ENCODE results near the gene NR1H3.
"Not testable (repeated sequence)": the region's sequence is repeated elsewhere in the genome, so short reads cannot be mapped to it uniquely, and the experiment has no call there.

The NR1H3 gene

DNA sequence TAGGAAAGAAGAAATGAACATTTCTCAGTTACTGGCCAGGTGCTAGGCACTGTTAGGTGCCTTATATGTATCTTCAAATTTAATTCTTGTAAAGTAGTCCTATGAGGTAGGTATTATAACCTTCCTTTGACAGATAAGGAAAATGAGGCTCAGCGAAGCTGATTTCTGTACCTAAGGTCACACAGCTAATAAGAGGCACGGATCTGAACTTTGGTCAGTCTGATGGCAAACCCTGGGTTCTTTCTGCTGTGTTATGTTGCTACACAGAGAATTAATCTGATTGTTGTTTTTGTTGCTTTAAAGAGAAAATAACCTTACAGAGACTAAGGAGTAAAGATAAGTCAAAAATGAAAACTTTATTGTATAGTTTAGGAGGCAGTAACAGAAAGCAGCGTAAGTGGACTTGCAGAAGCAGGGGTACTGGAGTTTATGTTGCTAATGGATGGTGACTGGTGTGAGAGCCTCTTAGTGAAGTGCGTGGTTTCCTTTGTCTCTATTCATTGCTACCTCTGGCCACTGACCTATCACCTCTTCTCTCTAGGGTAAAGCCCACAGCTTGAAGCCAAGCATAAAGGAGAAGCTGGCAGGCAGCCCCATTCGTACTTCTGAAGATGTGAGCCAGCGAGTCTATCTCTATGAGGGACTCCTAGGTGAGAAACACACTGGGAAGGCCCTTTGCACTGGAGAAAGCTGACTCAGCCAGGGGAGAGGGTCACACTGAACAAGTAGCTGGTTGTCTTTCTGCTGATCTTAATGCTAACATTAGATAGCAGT, 50.4 kb downstream of the NR1H3 start:
- DNase-seq, result no peak

DNA sequence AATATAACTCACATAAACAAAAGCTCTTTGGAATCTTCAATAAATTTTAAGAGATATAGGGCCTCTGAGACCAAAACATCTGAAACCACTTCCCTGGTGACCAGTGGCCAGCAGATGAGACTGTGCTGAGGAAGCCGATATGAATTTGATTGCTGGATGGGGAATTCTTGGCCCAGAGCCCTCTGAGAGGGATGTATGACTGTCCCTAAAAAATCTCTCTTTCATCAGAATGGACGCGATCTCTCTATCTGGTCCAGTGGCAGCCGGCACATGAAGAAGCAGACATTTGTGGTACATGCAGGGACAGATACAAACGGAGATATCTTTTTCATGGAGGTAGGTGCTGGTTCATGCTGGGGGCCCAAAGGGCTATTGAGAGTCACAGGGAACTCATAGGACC, 57.2 kb downstream of the NR1H3 start:
- no peak for DNase-seq

GRCh38 chr11:47316501-47316900, 58.7 kb downstream of the NR1H3 start:
- not testable (repeated sequence) for DNase-seq

DNA sequence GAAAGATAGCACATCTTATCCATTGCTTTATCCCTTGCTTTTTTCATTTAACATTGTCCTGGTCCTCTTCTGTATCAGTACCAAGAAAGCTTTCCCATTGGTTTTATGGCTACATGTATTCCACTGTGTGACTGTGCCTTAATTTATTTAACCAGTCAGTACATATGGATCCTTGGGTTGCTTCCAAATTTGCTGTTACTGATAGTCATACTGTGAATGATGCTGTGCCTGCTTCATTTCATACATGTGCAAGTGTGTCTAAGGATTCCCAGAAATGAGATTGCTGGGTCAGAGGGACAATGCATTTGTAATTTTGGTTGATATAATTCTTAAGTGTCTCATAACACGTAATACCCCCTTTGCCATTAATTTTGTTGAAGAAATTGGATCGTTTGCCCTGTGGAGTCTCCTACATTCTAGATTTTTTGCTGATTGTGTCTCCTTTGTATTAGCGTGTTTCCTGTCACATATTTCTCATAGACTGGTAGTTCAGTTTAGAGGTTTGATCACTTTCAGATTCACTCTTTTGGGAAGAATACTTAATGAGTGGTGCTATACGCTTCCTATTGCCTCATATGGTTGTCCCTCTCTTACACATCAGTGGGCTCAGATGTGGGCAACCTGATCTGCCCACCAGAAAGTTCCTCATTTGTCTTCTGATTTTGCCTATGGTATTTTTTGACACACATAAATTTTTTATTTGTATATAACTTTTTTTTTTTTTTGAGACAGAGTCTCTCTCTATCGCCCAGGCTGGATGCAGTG, 59.5 kb downstream of the NR1H3 start:
- DNase-seq, result no peak

GRCh38 chr11:47318166-47318565, 60.4 kb downstream of the NR1H3 start:
- no peak for DNase-seq

Measured in activated T-cell treated with anti-CD3 and anti-CD28 coated beads, Interleukin-2, amount 50 U/mL, for 1 hour (primary cell).